Measurements from ENCODE around the gene PEX14.

PEX14 gene

GRCh38 chr1:10546896-10547295 is 72.1 kb downstream of the PEX14 start:
- H3K4me3 ChIP-seq (ENCODE audit: low read length), result no peak overlapping the region
- DNase-seq (ENCODE audit: low read depth), result no peak
- TF ChIP-seq CTCF (conservative IDR thresholded peaks at IDR 0.05; ENCODE audit: low read depth, low read length), result no peak

GRCh38 chr1:10549904-10550664 is 75.3 kb downstream of the PEX14 start:
- TF ChIP-seq CTCF (conservative IDR thresholded peaks at IDR 0.05; ENCODE audit: low read depth, low read length), result no peak
- no peak for DNase-seq (ENCODE audit: low read depth)
- H3K4me3 ChIP-seq (ENCODE audit: low read length), result no peak overlapping the region

GRCh38 chr1:10553118-10553517 is 78.4 kb downstream of the PEX14 start:
- TF ChIP-seq CTCF (conservative IDR thresholded peaks at IDR 0.05; ENCODE audit: low read depth, low read length), result no peak
- no peak overlapping the region for H3K4me3 ChIP-seq (ENCODE audit: low read length)
- no peak for DNase-seq (ENCODE audit: low read depth)

DNA sequence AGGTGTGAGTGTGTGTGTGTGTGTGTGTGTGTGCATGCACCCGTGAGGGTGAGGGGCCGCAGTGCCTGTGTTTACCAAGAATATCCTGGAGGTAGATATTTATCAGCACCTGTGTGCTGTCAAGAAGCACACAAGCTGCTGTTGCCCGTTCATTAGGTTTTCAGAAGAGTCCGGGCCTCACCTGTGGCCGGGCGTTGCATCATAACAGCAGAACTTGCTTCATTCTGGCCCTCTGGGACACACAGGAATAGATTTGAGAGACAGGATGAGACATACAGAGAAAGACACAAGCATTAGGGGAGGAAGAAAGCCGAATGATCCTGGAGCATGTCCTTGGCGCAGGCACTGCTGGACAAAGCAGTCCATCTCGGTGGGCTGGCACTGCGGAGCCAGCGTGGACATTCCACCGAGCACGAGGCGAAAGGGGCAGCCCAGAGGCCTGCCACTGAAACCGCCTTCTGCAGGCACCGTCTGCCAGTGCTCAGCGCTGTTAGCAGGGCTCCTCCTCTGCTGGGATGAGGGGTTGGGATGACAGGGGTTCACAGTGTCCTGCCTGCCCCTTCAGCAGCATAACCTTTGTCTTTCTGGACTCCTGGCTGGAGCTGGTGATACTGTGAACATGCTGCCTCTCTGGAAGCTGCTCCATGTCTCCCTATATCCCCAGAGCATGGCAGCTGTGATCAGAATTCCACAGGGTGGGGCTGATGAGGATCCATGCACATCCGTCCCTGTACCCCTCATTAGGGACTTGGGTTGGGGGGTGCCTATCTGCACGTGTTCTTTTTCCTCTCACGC is 81.1 kb downstream of the PEX14 start:
- H3K4me3 ChIP-seq (ENCODE audit: low read length), result no peak overlapping the region
- no peak for TF ChIP-seq CTCF (conservative IDR thresholded peaks at IDR 0.05; ENCODE audit: low read depth, low read length)
- DNase-seq (ENCODE audit: low read depth), result no peak

DNA sequence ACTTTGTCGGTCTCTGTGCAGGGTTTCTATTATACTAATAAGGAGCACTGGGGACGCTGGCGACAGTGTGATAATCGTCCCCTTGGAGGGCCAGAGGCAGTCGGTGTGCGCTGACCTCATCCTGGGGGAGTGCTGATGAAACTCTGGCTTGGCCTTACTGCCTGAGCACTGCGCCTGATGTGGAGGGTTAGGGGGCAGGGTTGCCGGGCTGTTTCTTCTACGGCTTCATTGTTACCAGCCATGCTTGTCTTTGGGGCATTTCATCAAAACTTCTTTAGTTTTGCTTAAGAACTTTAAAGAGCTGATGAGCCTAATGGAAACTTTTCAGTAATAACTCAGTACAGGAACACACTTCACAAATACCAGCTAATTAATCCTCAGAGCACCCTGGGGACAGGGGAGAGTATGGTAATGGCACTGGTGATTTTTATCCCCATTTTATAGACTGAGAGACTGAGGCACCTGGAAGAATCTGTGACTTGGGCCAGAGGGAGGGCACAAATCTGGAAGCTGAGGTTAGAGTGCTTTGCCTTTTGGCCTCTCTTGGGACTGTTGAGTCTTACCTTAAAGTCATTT is 81.8 kb downstream of the PEX14 start:
- H3K4me3 ChIP-seq (ENCODE audit: low read length), result no peak overlapping the region
- no peak for TF ChIP-seq CTCF (conservative IDR thresholded peaks at IDR 0.05; ENCODE audit: low read depth, low read length)
- no peak for DNase-seq (ENCODE audit: low read depth)

- no peak for TF ChIP-seq CTCF (conservative IDR thresholded peaks at IDR 0.05; ENCODE audit: low read depth, low read length)
- no peak for DNase-seq (ENCODE audit: low read depth)
- H3K4me3 ChIP-seq (ENCODE audit: low read length), result no peak overlapping the region
These were observed 83.0 kb downstream of the PEX14 start for GRCh38 chr1:10557714-10558113.
